ENCODE results near the gene PRSS27.
"Not testable (repeated sequence)": the region's sequence is repeated elsewhere in the genome, so short reads cannot be mapped to it uniquely, and the experiment has no call there.

The PRSS27 gene

GRCh38 chr16:2742323-2743006 is 22.4 kb upstream of the PRSS27 start:
- Mint-ChIP-seq H3K36me3 (no peaks in the 10 kb centered on the region), H3K4me3 (no peak overlapping the region), H3K9me3 (no peaks in the 10 kb centered on the region), H3K27ac (no peak overlapping the region), H3K4me1 (no peaks in the 10 kb centered on the region), H3K27me3 (no peaks in the 10 kb centered on the region)

GRCh38 chr16:2741168-2741567 is 21.1 kb upstream of the PRSS27 start:
- H3K27ac Mint-ChIP-seq, result no peak overlapping the region
- H3K36me3 Mint-ChIP-seq, result no peaks in the 10 kb centered on the region
- no peaks in the 10 kb centered on the region for H3K27me3 Mint-ChIP-seq
- H3K9me3 Mint-ChIP-seq, result no peaks in the 10 kb centered on the region
- H3K4me1 Mint-ChIP-seq, result no peaks in the 10 kb centered on the region
- H3K4me3 Mint-ChIP-seq, result no peak overlapping the region

GRCh38 chr16:2740476-2740875 is 20.5 kb upstream of the PRSS27 start:
- Mint-ChIP-seq H3K4me1 (no peaks in the 10 kb centered on the region), H3K36me3 (no peaks in the 10 kb centered on the region), H3K27me3 (no peaks in the 10 kb centered on the region), H3K27ac (no peak overlapping the region), H3K4me3 (no peak overlapping the region), H3K9me3 (no peaks in the 10 kb centered on the region)

- H3K27ac Mint-ChIP-seq, result no peak overlapping the region
- H3K9me3 Mint-ChIP-seq, result no peaks in the 10 kb centered on the region
- H3K4me3 Mint-ChIP-seq, result no peak overlapping the region
- no peaks in the 10 kb centered on the region for H3K4me1 Mint-ChIP-seq
- H3K27me3 Mint-ChIP-seq, result no peaks in the 10 kb centered on the region
- no peaks in the 10 kb centered on the region for H3K36me3 Mint-ChIP-seq
These were observed 19.8 kb upstream of the PRSS27 start for GRCh38 chr16:2739625-2740430.

- no peaks in the 10 kb centered on the region for H3K4me1 Mint-ChIP-seq
- H3K36me3 Mint-ChIP-seq, result no peaks in the 10 kb centered on the region
- H3K4me3 Mint-ChIP-seq, result no peak overlapping the region
- H3K9me3 Mint-ChIP-seq, result no peaks in the 10 kb centered on the region
- H3K27me3 Mint-ChIP-seq, result no peaks in the 10 kb centered on the region
- no peak overlapping the region for H3K27ac Mint-ChIP-seq
These were observed 18.6 kb upstream of the PRSS27 start for GRCh38 chr16:2738615-2739014.

GRCh38 chr16:2737895-2738418 is 17.9 kb upstream of the PRSS27 start:
- Mint-ChIP-seq H3K4me3 (no peak overlapping the region), H3K9me3 (no peaks in the 10 kb centered on the region), H3K4me1 (no peaks in the 10 kb centered on the region), H3K36me3 (no peaks in the 10 kb centered on the region), H3K27me3 (no peaks in the 10 kb centered on the region), H3K27ac (no peak overlapping the region)

GRCh38 chr16:2737238-2737605 is 17.2 kb upstream of the PRSS27 start:
- Mint-ChIP-seq H3K9me3 (no peaks in the 10 kb centered on the region), H3K36me3 (no peaks in the 10 kb centered on the region), H3K4me3 (no peak overlapping the region), H3K27me3 (no peaks in the 10 kb centered on the region), H3K4me1 (no peaks in the 10 kb centered on the region), H3K27ac (no peak overlapping the region)

GRCh38 chr16:2736476-2737237 is 16.6 kb upstream of the PRSS27 start:
- H3K27me3 Mint-ChIP-seq, result no peaks in the 10 kb centered on the region
- no peak overlapping the region for H3K4me3 Mint-ChIP-seq
- no peaks in the 10 kb centered on the region for H3K4me1 Mint-ChIP-seq
- H3K9me3 Mint-ChIP-seq, result no peaks in the 10 kb centered on the region
- H3K27ac Mint-ChIP-seq, result no peak overlapping the region
- H3K36me3 Mint-ChIP-seq, result no peaks in the 10 kb centered on the region

- no peaks in the 10 kb centered on the region for H3K9me3 Mint-ChIP-seq
- no peaks in the 10 kb centered on the region for H3K27me3 Mint-ChIP-seq
- no peak overlapping the region for H3K4me3 Mint-ChIP-seq
- H3K36me3 Mint-ChIP-seq, result no peaks in the 10 kb centered on the region
- H3K27ac Mint-ChIP-seq, result no peak overlapping the region
- H3K4me1 Mint-ChIP-seq, result no peaks in the 10 kb centered on the region
These were observed 15.0 kb upstream of the PRSS27 start for GRCh38 chr16:2734844-2735515.

GRCh38 chr16:2728034-2728433 is 8.0 kb upstream of the PRSS27 start:
- H3K27ac Mint-ChIP-seq, result no peak overlapping the region
- H3K27me3 Mint-ChIP-seq, result peaks cover 10% of the 10 kb centered on the region
- H3K9me3 Mint-ChIP-seq, result no peaks in the 10 kb centered on the region
- H3K4me3 Mint-ChIP-seq, result no peak overlapping the region
- no peaks in the 10 kb centered on the region for H3K4me1 Mint-ChIP-seq
- H3K36me3 Mint-ChIP-seq, result no peaks in the 10 kb centered on the region

GRCh38 chr16:2726923-2727322 is 6.9 kb upstream of the PRSS27 start:
- H3K9me3 Mint-ChIP-seq, result no peaks in the 10 kb centered on the region
- no peaks in the 10 kb centered on the region for H3K4me1 Mint-ChIP-seq
- no peaks in the 10 kb centered on the region for H3K36me3 Mint-ChIP-seq
- H3K27me3 Mint-ChIP-seq, result peaks cover 10% of the 10 kb centered on the region
- H3K27ac Mint-ChIP-seq, result no peak overlapping the region
- H3K4me3 Mint-ChIP-seq, result no peak overlapping the region

- peaks cover 10% of the 10 kb centered on the region for H3K27me3 Mint-ChIP-seq
- no peak overlapping the region for H3K4me3 Mint-ChIP-seq
- H3K27ac Mint-ChIP-seq, result no peak overlapping the region
- H3K36me3 Mint-ChIP-seq, result no peaks in the 10 kb centered on the region
- H3K9me3 Mint-ChIP-seq, result no peaks in the 10 kb centered on the region
- H3K4me1 Mint-ChIP-seq, result no peaks in the 10 kb centered on the region
These were observed 4.9 kb upstream of the PRSS27 start for GRCh38 chr16:2724816-2725348.

- no peak overlapping the region for H3K27ac Mint-ChIP-seq
- no peaks in the 10 kb centered on the region for H3K9me3 Mint-ChIP-seq
- H3K4me3 Mint-ChIP-seq, result no peak overlapping the region
- no peaks in the 10 kb centered on the region for H3K36me3 Mint-ChIP-seq
- H3K4me1 Mint-ChIP-seq, result no peaks in the 10 kb centered on the region
- peaks cover 10% of the 10 kb centered on the region for H3K27me3 Mint-ChIP-seq
These were observed 4.2 kb upstream of the PRSS27 start for GRCh38 chr16:2724088-2724676.

GRCh38 chr16:2721634-2722173 is 1.7 kb upstream of the PRSS27 start:
- H3K27ac Mint-ChIP-seq, result peak overlapping the region; percentile 46
- not testable (repeated sequence) for H3K9me3 Mint-ChIP-seq, H3K27me3 Mint-ChIP-seq, H3K4me1 Mint-ChIP-seq, H3K36me3 Mint-ChIP-seq
- peak overlapping the region; percentile 68 for H3K4me3 Mint-ChIP-seq

All from activated naive CD4-positive, alpha-beta T cell treated with anti-CD3 and anti-CD28 coated beads, Interleukin-2, amount 50 U/mL, for 24 hours (primary cell).